CD4-positive, alpha-beta T cell treated with Interferon alpha-2 for 1 hour (primary cell): Measurements from ENCODE around the gene PRICKLE4.
"Not testable (repeated sequence)": the region's sequence is repeated elsewhere in the genome, so short reads cannot be mapped to it uniquely, and the experiment has no call there.

Experiments
- DNase-seq, 2 donors: peaks; one replicate each; pipeline ENCODE4 v3.0.0-alpha.2; 2020 to 2022

Gene PRICKLE4

GRCh38 chr6:41746107-41746506, 34.5 kb upstream of the PRICKLE4 start:
- DNase-seq, result no peak

GRCh38 chr6:41747256-41748101, 33.1 kb upstream of the PRICKLE4 start, which contains the start of gene PGC:
Gene PGC, minus strand, starts transcription at chr6:41747397. Its CDS starts 63 bp downstream, at chr6:41747334.
- DNase-seq, result no peak

- DNase-seq, result no peak
These were observed 32.5 kb upstream of the PRICKLE4 start for GRCh38 chr6:41748102-41748477.

- no peak for DNase-seq
These were observed 32.0 kb upstream of the PRICKLE4 start for GRCh38 chr6:41748542-41748941.

GRCh38 chr6:41750374-41750773, 30.2 kb upstream of the PRICKLE4 start:
- no peak for DNase-seq

GRCh38 chr6:41755895-41756294, 24.7 kb upstream of the PRICKLE4 start:
- no peak for DNase-seq

GRCh38 chr6:41756354-41756753, 24.2 kb upstream of the PRICKLE4 start:
- no peak for DNase-seq

- no peak for DNase-seq
These were observed 23.3 kb upstream of the PRICKLE4 start for GRCh38 chr6:41757271-41757670.

- no peak for DNase-seq
These were observed 22.5 kb upstream of the PRICKLE4 start for GRCh38 chr6:41757931-41758640.

GRCh38 chr6:41758641-41759035, 21.9 kb upstream of the PRICKLE4 start:
- DNase-seq, result no peak

- no peak for DNase-seq
These were observed 21.3 kb upstream of the PRICKLE4 start for GRCh38 chr6:41759106-41759904.

- no peak for DNase-seq
These were observed 20.5 kb upstream of the PRICKLE4 start for GRCh38 chr6:41759905-41760579.

- DNase-seq, result no peak
These were observed 17.1 kb upstream of the PRICKLE4 start for GRCh38 chr6:41763470-41763869.

GRCh38 chr6:41766043-41766664, 14.4 kb upstream of the PRICKLE4 start:
- not testable (repeated sequence) for DNase-seq

- no peak for DNase-seq
These were observed 13.3 kb upstream of the PRICKLE4 start for GRCh38 chr6:41767112-41767833.

- no peak for DNase-seq
These were observed 11.9 kb upstream of the PRICKLE4 start for GRCh38 chr6:41768545-41769308.

- DNase-seq, result no peak
These were observed 11.2 kb upstream of the PRICKLE4 start for GRCh38 chr6:41769376-41769775.

- no peak for DNase-seq
These were observed 10.1 kb upstream of the PRICKLE4 start for GRCh38 chr6:41770381-41771057.

GRCh38 chr6:41771058-41771983, 9.3 kb upstream of the PRICKLE4 start:
- no peak for DNase-seq
